PC-3 (cell line): ENCODE measurements around the gene L3MBTL2.

Experiments used
- EZH2 ChIP-seq: fragments of 300-600 bp; sonication (generic); IDR thresholded peaks from one replicate; pipeline ENCODE4 v1.6.1; 2017; ENCODE audit warnings: antibody characterized with exemption, mild to moderate bottlenecking, low read length; ENCODE audit not compliant: unreplicated experiment
- TF ChIP-seq, protein P1 (sequence below): fragments of 300-600 bp; sonication (generic); conservative IDR thresholded peaks from 2 replicates; pipeline ENCODE4 v1.5.1; 2017; ENCODE audit warnings: antibody characterized with exemption, low read depth, mild to moderate bottlenecking, low read length

DNA sequence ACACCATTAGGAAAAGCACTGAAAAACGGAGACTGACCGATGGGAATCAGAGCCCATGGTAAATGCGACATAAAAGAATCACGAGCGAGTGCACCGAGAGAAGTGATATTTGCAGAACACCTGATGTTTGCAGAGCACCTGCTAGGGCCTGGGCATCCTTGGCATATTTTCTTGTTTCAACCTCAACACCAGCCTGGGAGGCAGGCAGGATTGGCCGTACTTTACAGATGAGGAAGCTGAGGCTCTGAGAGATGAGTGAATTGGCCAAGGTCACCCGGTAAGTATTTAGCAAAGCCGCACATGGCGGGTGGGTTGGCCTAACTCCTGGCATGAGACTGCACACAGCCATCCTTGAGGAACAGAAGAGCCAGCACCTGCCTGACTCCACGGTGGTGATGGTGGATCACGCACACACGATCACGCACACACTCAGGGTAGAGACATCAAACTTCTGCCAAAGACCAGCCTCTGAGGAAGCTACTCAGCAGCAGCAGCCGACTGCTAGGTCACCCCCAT, 57.2 kb downstream of the L3MBTL2 start:
- TF ChIP-seq, protein P1, sequence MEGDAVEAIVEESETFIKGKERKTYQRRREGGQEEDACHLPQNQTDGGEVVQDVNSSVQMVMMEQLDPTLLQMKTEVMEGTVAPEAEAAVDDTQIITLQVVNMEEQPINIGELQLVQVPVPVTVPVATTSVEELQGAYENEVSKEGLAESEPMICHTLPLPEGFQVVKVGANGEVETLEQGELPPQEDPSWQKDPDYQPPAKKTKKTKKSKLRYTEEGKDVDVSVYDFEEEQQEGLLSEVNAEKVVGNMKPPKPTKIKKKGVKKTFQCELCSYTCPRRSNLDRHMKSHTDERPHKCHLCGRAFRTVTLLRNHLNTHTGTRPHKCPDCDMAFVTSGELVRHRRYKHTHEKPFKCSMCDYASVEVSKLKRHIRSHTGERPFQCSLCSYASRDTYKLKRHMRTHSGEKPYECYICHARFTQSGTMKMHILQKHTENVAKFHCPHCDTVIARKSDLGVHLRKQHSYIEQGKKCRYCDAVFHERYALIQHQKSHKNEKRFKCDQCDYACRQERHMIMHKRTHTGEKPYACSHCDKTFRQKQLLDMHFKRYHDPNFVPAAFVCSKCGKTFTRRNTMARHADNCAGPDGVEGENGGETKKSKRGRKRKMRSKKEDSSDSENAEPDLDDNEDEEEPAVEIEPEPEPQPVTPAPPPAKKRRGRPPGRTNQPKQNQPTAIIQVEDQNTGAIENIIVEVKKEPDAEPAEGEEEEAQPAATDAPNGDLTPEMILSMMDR: no peak
- TF ChIP-seq EZH2: no peak
